HS-27A (cell line): Measurements from ENCODE around the gene HDDC3.

Source experiments
- DNase-seq: peaks from one replicate; pipeline ENCODE4 v3.0.0-alpha.2; 2012; ENCODE audit warnings: low read depth, missing footprints

HDDC3 gene, protein sequence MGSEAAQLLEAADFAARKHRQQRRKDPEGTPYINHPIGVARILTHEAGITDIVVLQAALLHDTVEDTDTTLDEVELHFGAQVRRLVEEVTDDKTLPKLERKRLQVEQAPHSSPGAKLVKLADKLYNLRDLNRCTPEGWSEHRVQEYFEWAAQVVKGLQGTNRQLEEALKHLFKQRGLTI

DNA sequence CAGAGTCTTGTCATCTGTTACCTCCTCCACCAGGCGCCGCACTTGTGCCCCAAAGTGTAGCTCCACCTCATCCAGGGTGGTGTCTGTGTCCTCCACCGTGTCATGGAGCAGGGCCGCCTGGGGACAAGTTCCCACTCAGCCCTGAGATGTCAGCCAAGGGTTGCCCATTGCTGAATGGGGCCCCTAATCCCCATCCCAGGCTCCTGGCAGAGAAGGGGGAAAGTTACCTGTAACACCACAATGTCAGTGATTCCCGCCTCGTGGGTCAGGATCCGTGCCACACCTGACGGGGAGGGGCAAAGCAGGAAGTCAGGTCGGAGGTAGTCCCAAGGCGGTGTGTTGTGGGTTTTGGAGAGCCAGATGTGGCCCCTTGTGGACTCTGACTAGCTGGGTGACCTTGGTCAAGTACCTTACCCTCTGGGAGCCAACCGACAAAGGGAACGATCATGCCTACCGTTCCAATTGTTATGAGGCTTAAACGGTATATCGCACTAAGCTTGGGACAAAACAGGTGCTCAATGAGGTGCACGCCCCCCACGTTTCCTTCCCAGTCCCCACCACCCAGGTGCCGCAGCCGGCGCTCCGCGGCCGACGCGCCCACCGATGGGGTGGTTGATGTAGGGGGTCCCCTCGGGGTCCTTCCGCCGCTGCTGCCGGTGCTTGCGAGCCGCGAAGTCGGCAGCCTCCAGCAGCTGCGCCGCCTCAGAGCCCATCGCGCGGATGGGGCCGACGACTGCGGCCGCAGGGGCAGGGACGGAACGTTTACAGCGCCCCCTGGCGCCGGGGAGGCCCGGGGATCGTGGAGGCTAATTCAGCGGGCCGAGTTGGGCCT, at the start of gene HDDC3:
TSS of gene HDDC3 (minus strand) at position 722 of the 832 bp plus-strand sequence. CDS start at position 713, 9 bp downstream.
- peak; percentile 72 for DNase-seq

- no peak for DNase-seq
These were observed 49.8 kb upstream of the HDDC3 start for GRCh38 chr15:90982135-90982534.

- DNase-seq = no peak
These were observed 49.3 kb upstream of the HDDC3 start for GRCh38 chr15:90981681-90982080.

DNA sequence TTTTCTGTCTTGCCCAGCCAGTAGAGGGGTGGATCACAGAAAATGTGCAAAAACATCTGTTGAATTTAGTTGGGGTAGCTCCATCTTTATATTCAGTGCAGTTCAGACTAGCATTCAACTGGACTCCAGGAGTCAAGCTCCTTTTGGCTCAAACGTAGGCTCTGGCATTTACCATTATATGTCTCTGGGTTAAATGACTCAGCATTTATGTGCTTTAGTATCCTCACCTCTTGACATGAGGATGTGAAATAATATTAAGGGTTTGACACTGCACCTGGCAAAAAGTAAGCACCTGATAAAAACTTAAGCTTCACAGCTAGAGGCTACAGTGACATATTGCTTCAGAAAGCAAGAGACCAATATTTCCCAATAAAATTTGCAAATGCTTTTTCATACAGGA, 47.2 kb upstream of the HDDC3 start:
- no peak for DNase-seq

- no peak for DNase-seq
These were observed 41.9 kb upstream of the HDDC3 start for GRCh38 chr15:90974216-90974615.

GRCh38 chr15:90972133-90972532, 39.8 kb upstream of the HDDC3 start:
- DNase-seq = no peak

DNA sequence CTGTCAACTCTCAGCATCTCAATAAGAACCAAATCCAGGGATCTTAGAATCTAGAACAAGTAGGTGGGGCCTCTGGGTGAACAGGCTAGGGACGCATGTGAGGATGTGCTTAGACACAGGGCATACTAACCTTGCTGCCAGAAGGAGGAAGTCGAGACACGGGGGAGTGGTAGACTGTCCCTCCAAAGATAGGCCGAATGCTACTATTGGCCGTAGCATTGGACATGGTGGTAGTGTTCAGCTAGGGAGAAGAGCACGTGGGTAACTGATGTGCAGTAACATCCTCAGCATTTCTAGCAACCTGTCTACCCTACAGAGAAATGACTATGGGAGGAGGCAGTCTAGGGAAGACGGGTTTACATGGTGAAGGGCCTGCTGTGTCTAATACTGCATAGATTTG, 37.9 kb upstream of the HDDC3 start:
- no peak for DNase-seq

DNA sequence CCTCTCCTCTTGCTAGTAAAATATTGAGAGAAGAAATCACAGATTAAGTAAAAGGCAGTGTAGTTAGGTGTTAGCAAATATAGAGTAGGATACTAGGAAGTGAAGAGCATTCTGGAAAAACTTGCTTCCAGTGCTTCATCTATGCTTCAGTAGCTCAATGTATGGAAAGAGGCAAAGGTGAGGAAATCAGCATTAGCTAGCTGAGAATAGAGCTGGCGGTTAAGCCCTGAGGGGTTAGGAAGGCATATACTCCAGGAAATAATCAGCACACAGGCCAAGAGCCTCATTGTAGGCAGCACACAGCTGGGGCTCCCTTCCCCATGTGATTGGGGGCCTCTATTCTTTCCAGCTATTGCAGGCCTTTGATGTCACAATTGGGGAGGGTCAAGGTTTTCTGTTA, 36.1 kb upstream of the HDDC3 start:
- DNase-seq = no peak

DNA sequence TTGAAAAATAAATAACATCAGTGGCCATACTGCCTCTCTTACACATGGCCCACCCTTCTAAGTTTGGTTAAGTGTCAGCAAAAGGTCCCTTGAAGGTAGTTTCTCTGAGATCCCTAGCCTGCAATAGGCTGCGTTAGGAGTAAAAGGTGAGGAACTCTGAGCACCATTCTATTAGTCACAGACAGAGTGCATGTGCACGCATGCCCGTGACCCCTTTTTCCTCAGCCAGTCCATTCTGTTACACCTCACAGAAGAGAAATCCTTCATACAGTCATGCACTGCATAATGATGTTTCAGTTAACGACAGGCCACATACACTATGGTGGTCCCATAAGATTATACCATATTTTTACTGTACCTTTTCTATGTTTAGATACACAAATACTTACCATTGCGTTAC, 34.9 kb upstream of the HDDC3 start:
- DNase-seq = no peak

DNA sequence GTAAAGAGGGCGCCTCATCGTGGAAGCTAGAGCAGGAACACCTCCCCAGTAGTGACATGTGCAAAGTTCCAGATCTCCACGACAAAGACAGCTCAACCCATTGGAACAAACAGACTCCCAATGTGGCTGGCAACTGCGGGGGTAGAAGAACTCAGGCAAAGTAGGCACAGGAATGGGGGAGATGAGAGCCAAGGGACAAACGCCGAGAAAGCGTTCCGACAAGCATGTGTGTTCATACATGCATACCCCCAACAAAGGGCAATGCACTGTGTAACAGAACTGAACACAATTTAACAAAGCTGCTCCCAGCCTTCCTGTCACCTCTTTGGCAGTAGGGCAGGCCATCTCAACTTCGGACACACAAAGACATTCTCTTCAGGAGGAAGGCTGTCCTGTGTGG, 33.9 kb upstream of the HDDC3 start:
- no peak for DNase-seq

GRCh38 chr15:90962021-90962420, 29.7 kb upstream of the HDDC3 start:
- no peak for DNase-seq

- no peak for DNase-seq
These were observed 28.1 kb upstream of the HDDC3 start for GRCh38 chr15:90960298-90961091.

GRCh38 chr15:90959894-90960293, 27.5 kb upstream of the HDDC3 start:
- DNase-seq = no peak

DNA sequence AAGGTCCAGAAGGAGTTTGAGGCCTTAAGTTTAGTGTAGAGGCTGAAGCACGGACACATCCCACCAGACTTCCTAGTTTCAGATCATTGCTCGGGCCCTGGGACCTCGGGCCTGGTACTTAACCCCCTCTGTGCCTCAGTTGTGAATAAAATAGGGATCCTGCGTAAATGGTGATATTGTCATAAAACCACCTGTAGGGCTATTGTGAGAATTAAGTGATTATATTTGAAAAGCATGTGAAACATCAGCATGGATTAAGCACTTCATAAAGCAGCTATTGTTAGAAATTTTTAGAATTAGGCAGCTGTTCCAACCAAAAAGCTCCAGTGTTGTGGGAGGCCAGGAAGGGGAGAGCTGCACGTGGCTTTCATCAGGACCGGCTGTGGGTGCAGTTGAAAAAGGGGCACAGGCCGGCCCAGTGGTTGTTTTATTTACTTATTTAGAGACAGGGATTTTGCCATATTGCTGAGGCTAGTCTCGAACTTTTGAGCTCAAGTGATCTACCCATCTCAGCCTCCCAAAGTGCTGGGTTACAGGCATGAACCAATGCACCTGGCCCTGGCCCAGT, 26.8 kb upstream of the HDDC3 start:
- DNase-seq = no peak

DNA sequence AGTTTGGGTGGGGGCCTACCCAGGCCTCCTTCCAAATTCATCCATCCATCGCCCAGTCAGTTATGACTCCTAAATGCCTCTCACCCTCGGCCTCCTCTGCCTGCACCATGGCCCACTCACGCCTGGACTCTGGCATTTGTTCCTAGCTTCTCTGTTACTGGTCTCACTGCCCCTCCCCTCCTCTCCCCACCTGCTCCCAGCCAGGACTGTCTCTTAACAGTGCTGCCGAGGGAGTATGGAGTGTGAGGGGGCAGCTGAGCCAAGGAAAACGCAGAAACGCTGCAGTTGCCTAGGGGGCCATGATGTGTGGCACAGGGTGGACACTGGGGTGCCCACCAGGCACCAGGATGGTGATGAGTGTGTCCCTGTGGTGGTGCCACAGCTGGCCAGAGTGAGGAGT, 25.4 kb upstream of the HDDC3 start:
- no peak for DNase-seq

- no peak for DNase-seq
These were observed 24.9 kb upstream of the HDDC3 start for GRCh38 chr15:90957031-90957790.

DNA sequence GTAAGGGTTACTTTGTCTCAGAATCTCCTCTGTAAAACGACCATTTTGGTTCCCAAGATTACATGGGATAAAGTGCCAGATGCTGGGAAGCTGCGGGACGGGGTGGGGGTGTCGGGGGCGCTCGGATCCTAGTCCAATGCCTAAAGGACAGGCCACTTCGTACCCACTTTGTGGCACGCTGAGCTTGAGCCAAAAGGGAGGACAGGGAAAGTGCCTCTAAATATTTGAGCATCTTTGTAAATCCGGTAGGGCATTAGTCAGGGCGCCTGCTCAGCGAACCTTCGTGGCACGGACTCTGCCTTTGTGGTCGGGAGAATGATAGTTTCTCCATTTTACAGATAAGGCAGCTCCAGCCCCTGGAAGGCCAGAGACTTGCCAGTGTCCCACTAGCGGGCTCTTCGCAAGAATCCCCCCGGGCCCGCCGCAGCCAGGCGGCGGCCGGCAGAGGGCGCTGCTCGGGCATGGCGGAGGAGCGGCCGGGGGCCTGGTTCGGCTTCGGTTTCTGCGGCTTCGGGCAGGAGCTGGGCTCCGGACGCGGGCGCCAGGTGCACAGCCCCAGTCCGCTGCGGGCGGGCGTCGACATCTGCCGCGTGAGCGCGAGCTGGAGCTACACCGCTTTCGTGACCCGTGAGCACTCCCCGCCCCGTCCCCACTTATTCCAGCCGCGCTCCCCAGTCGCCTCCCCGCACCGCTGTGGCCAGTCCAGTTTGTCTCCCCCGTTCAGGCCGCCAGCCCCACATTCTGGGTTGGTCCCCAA, 24.1 kb upstream of the HDDC3 start:
- DNase-seq = no peak

DNA sequence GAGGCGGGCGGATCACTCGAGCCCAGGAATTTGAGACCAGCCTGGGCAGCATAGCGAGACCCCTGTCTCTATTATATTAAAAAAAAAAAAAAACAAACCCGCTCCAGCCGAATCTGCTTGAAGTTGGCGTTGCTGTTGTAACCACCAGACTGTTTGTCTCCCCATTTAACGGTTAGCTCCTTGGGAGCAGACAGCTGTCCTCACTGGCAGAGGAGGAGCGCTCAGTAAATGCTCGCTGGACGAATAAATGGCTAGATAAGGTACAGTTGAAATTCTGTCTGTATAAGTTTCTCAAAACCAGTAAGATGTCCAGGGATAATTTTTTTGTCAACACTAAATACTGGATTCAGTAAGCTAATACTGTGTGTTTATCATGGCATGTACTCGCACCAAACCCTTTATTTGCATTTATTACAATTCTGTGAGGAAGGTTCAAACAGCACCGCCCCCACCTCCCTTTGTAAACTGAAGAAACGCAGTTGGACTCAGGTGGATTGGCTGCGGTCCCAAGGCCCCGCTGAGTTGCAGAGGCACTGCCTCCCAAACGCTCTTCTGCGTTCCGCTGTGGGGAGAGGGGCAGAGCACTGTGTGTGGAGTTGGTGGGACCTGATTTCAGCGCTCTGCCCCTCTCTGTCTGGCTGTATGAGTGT, 23.4 kb upstream of the HDDC3 start:
- no peak for DNase-seq

DNA sequence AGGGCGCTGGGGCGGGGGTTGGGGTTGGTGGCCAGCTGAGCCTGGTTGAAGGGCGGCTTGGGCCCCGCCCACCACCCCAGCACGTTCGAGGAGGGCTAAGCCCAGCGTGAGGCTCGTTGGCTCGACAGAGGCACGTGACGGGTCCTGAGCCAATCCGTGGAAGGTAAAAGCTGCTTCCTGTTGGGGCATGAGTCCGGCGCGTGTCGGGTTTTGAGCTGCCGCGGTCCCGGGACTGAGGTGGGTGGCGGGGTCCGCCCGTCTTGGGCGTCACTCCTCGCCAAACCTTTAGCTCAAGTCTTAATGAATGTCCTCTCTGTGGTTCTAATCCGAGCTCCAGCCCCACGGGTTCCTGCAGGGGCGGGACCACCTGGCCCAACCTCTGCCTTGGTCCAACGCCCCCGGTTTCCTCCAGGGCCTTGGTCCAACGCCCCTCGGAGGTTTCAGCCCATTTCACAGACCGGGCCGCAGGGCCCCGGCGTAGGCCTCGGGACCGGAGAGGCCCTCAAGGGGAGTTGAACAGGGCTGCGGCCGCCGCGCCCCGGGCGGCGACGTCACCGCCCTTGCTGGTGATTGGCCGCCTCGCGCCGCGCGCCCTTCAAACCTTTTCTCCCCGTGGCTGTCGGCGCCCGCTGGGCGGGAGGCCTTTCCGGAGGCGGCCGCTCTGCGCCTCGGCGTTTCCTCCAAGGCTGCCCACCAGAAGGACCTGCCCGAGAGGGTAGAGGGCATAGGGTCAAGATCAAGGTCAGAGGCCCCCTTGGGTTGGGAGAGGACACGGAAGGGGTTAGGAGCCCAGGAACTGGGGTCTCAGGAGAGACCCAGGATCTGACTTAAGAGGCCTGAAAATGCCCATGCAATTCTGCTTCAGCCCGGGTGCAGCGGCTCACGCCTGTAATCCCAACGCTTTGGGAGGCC, 22.6 kb upstream of the HDDC3 start, which contains the start of gene RCCD1:
TSS of gene RCCD1 (plus strand) at position 173 of the 912 bp plus-strand sequence. CDS start 1,851 bp downstream, outside the sequence.
- DNase-seq = peak; percentile 95
